HepG2 (cell line): ENCODE results near the gene DLG4. TPM values are rescaled to one million over a fixed set of nuclear protein-coding genes. Genes with fewer than 3 reads are reported as not detected.

ENCODE experiments used
- BRD4 ChIP-seq: sonication (generic); formaldehyde crosslinking; IDR thresholded peaks from 2 replicates; pipeline ENCODE4 v1.4.0; 2020; ENCODE audit warnings: missing genetic modification reagents
- CAMTA2 ChIP-seq: sonication (generic); formaldehyde crosslinking; IDR thresholded peaks from 2 replicates; pipeline ENCODE4 v1.4.0; 2020; ENCODE audit warnings: mild to moderate bottlenecking, missing genetic modification reagents, borderline replicate concordance
- CBX5 ChIP-seq: sonication (generic); formaldehyde crosslinking; IDR thresholded peaks from 2 replicates; pipeline ENCODE4 v1.4.0; 2020; ENCODE audit warnings: missing genetic modification reagents, borderline replicate concordance
- ELF3 ChIP-seq: IDR thresholded peaks from 2 replicates; pipeline ENCODE4 v1.6.1; 2016; ENCODE audit warnings: missing genetic modification reagents, missing compliant biosample characterization
- EZH2 ChIP-seq: conservative IDR thresholded peaks from 2 replicates; pipeline ENCODE4 v1.6.1; 2012; ENCODE audit warnings: mild to moderate bottlenecking, low read depth, low read length, moderate library complexity
- HNF4A ChIP-seq: sonication (generic); formaldehyde crosslinking; IDR thresholded peaks from 2 replicates; pipeline ENCODE4 v1.4.0; 2020; ENCODE audit warnings: missing genetic modification reagents
- KLF13 ChIP-seq: sonication (generic); formaldehyde crosslinking; IDR thresholded peaks from 2 replicates; pipeline ENCODE4 v1.4.0; 2020; ENCODE audit warnings: mild to moderate bottlenecking, missing genetic modification reagents
- KLF15 ChIP-seq: sonication (generic); formaldehyde crosslinking; IDR thresholded peaks from 2 replicates; pipeline ENCODE4 v1.8.1; 2023; ENCODE audit warnings: borderline replicate concordance, mild to moderate bottlenecking, inconsistent platforms, missing genetic modification reagents, mixed read lengths
- KLF16 ChIP-seq, 2 experiments: sonication (generic) in 1 of 2; formaldehyde crosslinking in 1 of 2; IDR thresholded peaks; 2 replicates each; pipeline versions ENCODE4 v1.6.1 to v1.8.0; 2016 to 2023; ENCODE audit warnings: missing genetic modification reagents in 2 of 2, missing compliant biosample characterization in 1 of 2
- MTA3 ChIP-seq: sonication (generic); formaldehyde crosslinking; IDR thresholded peaks from 2 replicates; pipeline ENCODE4 v1.4.0; 2020; ENCODE audit warnings: missing genetic modification reagents
- MXI1 ChIP-seq: IDR thresholded peaks from 3 replicates; pipeline ENCODE4 v1.6.1; 2012; ENCODE audit warnings: low read depth, low read length, inconsistent platforms, borderline replicate concordance
- NFE2L1 ChIP-seq: sonication (generic); formaldehyde crosslinking; IDR thresholded peaks from 2 replicates; pipeline ENCODE4 v1.4.0; 2020; ENCODE audit warnings: missing genetic modification reagents, mild to moderate bottlenecking, borderline replicate concordance
- NONO ChIP-seq, 2 experiments: fragments of 450-650 bp in 1 of 2; sonication (generic) in 1 of 2; formaldehyde crosslinking in 1 of 2; IDR thresholded peaks in 1 of 2; conservative IDR thresholded peaks in 1 of 2; 2 replicates each; pipeline versions ENCODE4 v1.6.1 to v1.8.0; 2017 to 2022; ENCODE audit warnings: mild to moderate bottlenecking in 1 of 2, missing genetic modification reagents in 1 of 2, moderate library complexity in 1 of 2
- NR1H2 ChIP-seq: sonication (generic); formaldehyde crosslinking; IDR thresholded peaks from 2 replicates; pipeline ENCODE4 v1.8.1; 2022; ENCODE audit warnings: low read depth, missing genetic modification reagents, borderline replicate concordance
- PHF20 ChIP-seq: sonication (generic); formaldehyde crosslinking; IDR thresholded peaks from 2 replicates; pipeline ENCODE4 v1.5.0; 2020; ENCODE audit warnings: mild to moderate bottlenecking, missing genetic modification reagents
- RAD51 ChIP-seq: fragments of 450-650 bp; IDR thresholded peaks from 2 replicates; pipeline ENCODE4 v1.6.1; 2016; ENCODE audit warnings: borderline replicate concordance
- SKI ChIP-seq: fragments of 450-650 bp; IDR thresholded peaks from one replicate; pipeline ENCODE4 v1.6.1; 2018; ENCODE audit warnings: mild to moderate bottlenecking; ENCODE audit not compliant: partially characterized antibody
- SMARCC2 ChIP-seq: fragments of 450-650 bp; IDR thresholded peaks from 2 replicates; pipeline ENCODE4 v1.6.1; 2017; ENCODE audit warnings: antibody characterized with exemption, mild to moderate bottlenecking
- TARDBP ChIP-seq: sonication (generic); formaldehyde crosslinking; IDR thresholded peaks from 2 replicates; pipeline ENCODE4 v1.8.0; 2022; ENCODE audit warnings: mild to moderate bottlenecking, missing genetic modification reagents
- YEATS2 ChIP-seq: sonication (generic); formaldehyde crosslinking; IDR thresholded peaks from 2 replicates; pipeline ENCODE4 v1.4.0; 2020; ENCODE audit warnings: missing genetic modification reagents, borderline replicate concordance
- ZNF431 ChIP-seq: sonication (generic); formaldehyde crosslinking; IDR thresholded peaks from 2 replicates; pipeline ENCODE4 v1.9.0; 2022; ENCODE audit warnings: missing genetic modification reagents, low read depth, mild to moderate bottlenecking, borderline replicate concordance
- ZNF432 ChIP-seq: sonication (generic); formaldehyde crosslinking; IDR thresholded peaks from 2 replicates; pipeline ENCODE4 v1.5.0; 2020; ENCODE audit warnings: missing genetic modification reagents, mild to moderate bottlenecking, borderline replicate concordance
- ZNF644 ChIP-seq: IDR thresholded peaks from 2 replicates; pipeline ENCODE4 v1.6.1; 2016; ENCODE audit warnings: low read depth
- polyA plus RNA-seq, 8 experiments: library from polyadenylated mRNA; depleted of rRNA in 3 of 8; stranded (reverse) in 7 of 8; unstranded in 1 of 8; fragments of >200 nt; fragmentation: Illumina TruSeq in 4 of 8; extraction: Trizol in 4 of 8; gene quantifications; 2 replicates each; pipeline versions ENCODE4 v1.2.1 to v1.2.3, GENCODE V29; 2011 to 2016; ENCODE audit warnings: low read depth in 4 of 8, missing spikeins in 1 of 8, mixed read lengths in 1 of 8; ENCODE audit not compliant: insufficient read depth in 1 of 8
- total RNA-seq, 5 experiments: library from RNA; depleted of rRNA; stranded (reverse); fragments of >200 nt; fragmentation: Illumina TruSeq; extraction: Trizol; gene quantifications; 2 replicates each; pipeline ENCODE4 v1.2.3, GENCODE V29; 2016; ENCODE audit warnings: low read depth in 1 of 5
- TF ChIP-seq, protein P1 (sequence below): sonication (generic); formaldehyde crosslinking; IDR thresholded peaks from 2 replicates; pipeline ENCODE4 v1.4.0; 2020; ENCODE audit warnings: missing genetic modification reagents; ENCODE audit errors: not compliant biosample characterization
- TF ChIP-seq, protein P2 (sequence below): sonication (generic); formaldehyde crosslinking; IDR thresholded peaks from 2 replicates; pipeline ENCODE4 v1.4.0; 2020; ENCODE audit warnings: missing genetic modification reagents
- TF ChIP-seq, protein P3 (sequence below): sonication (generic); formaldehyde crosslinking; IDR thresholded peaks from 2 replicates; pipeline ENCODE4 v1.4.0; 2020; ENCODE audit warnings: mild to moderate bottlenecking, low read depth, missing genetic modification reagents

DLG4 gene
- total and polyA plus RNA-seq, 2 of the 13 experiments (the other 11 are each of a cell fraction or from before 2014, with no cell fraction given): 0.71 to 4.3 TPM

DNA sequence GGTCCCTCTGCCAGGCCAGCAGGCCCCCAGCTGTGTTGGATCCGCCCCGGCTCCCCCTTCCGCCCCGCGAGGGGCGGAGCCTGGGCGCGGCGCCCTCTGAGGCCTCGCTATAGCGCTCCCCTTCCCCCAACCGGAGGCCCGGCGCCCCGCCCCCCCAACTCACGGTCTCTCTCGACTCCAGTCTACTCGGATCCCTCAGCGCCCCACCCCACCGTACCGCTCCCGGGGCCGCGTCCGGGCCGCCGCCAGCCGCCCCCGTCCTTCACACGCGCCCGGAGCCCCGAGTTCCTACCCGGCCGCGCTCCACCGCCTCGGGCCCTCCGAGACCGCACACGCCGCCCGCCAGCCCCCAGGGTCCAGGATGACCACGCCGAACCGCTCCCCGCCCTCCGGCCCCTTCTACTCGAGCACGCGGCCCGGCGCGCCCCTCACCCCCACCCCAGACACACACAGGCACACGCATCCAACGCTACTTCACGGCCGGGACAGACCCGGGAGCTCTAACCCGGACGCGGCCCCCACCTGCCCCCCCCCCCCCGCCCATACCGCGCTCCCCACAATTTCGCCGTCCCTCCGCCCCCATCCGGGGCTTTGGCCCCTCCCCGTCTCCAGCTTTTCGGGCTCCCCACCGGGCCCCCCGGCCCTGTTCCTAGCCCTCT, 18.3 kb upstream of the DLG4 start (continued):
- TF ChIP-seq NR1H2 (CRISPR knock-in tag) (no peak), ELF3 (CRISPR knock-in tag) (no peak), NFE2L1 (CRISPR knock-in tag) (no peak), HNF4A (CRISPR knock-in tag) (no peak), BRD4 (CRISPR knock-in tag) (no peak), KLF13 (CRISPR knock-in tag) (no peak), RAD51 (no peak), SMARCC2 (no peak), MXI1 (0 out of 3 replicates have a peak, but pooled peaks have one; percentile 14), PHF20 (CRISPR knock-in tag) (no peak; the same call in 1 of the 2 replicates), ZNF431 (CRISPR knock-in tag) (no peak), NONO (IDR thresholded peaks at IDR 0.05) (no peak), NONO (CRISPR knock-in tag; conservative IDR thresholded peaks at IDR 0.05) (0 out of 2 replicates have a peak, but pooled peaks have one; percentile 25), TARDBP (CRISPR knock-in tag) (no peak), EZH2 (no peak), CAMTA2 (CRISPR knock-in tag) (no peak), ZNF644 (no peak), MTA3 (no peak), KLF16 (CRISPR knock-in tag; IDR thresholded peaks at IDR 0.05) (0 out of 4 replicates have a peak, but pooled peaks of 1 of the 2 experiments have one; percentile 45), YEATS2 (no peak), ZNF432 (no peak), SKI (no peak), KLF15 (CRISPR knock-in tag) (no peak), CBX5 (no peak)
- TF ChIP-seq, protein P1, sequence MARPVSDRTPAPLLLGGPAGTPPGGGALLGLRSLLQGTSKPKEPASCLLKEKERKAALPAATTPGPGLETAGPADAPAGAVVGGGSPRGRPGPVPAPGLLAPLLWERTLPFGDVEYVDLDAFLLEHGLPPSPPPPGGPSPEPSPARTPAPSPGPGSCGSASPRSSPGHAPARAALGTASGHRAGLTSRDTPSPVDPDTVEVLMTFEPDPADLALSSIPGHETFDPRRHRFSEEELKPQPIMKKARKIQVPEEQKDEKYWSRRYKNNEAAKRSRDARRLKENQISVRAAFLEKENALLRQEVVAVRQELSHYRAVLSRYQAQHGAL (CRISPR knock-in tag): no peak
- TF ChIP-seq, protein P2, sequence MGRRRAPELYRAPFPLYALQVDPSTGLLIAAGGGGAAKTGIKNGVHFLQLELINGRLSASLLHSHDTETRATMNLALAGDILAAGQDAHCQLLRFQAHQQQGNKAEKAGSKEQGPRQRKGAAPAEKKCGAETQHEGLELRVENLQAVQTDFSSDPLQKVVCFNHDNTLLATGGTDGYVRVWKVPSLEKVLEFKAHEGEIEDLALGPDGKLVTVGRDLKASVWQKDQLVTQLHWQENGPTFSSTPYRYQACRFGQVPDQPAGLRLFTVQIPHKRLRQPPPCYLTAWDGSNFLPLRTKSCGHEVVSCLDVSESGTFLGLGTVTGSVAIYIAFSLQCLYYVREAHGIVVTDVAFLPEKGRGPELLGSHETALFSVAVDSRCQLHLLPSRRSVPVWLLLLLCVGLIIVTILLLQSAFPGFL (CRISPR knock-in tag): no peak
- TF ChIP-seq, protein P3, sequence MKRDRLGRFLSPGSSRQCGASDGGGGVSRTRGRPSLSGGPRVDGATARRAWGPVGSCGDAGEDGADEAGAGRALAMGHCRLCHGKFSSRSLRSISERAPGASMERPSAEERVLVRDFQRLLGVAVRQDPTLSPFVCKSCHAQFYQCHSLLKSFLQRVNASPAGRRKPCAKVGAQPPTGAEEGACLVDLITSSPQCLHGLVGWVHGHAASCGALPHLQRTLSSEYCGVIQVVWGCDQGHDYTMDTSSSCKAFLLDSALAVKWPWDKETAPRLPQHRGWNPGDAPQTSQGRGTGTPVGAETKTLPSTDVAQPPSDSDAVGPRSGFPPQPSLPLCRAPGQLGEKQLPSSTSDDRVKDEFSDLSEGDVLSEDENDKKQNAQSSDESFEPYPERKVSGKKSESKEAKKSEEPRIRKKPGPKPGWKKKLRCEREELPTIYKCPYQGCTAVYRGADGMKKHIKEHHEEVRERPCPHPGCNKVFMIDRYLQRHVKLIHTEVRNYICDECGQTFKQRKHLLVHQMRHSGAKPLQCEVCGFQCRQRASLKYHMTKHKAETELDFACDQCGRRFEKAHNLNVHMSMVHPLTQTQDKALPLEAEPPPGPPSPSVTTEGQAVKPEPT: no peak
